ENCODE results near the gene STARD10. TPM values are rescaled to one million over a fixed set of nuclear protein-coding genes. Genes with fewer than 3 reads are reported as not detected.

Gene STARD10
- total and polyA plus RNA-seq, 2 experiments from 2014 or later: 16.6 to 20.5 TPM

- DNase-seq (ENCODE audit: low spot score) (no peak), ATAC-seq (no peak)
- Histone ChIP-seq H3F3A (replicated peaks; ENCODE audit: low read depth) (no peaks in the 10 kb centered on the region), H3K4me3 (no peak overlapping the region), H4K20me1 (replicated peaks; ENCODE audit: insufficient read depth) (no peaks in the 10 kb centered on the region), H3K36me3 (ENCODE audit: insufficient read depth) (no peaks in the 10 kb centered on the region), H3K4me2 (no peak overlapping the region), H3K27me3 (ENCODE audit: insufficient read depth) (no peaks in the 10 kb centered on the region), H2AFZ (no peak overlapping the region), H3K27ac (ENCODE audit: low read depth) (no peak overlapping the region), H3K9me2 (ENCODE audit: insufficient read depth) (no peaks in the 10 kb centered on the region), H3K4me1 (ENCODE audit: insufficient read depth) (no peaks in the 10 kb centered on the region), H3K79me2 (replicated peaks; ENCODE audit: insufficient read depth) (no peaks in the 10 kb centered on the region)
- 0 out of 4 replicates have a peak, but pooled peaks of 1 of the 2 experiments have one; percentile 16 for TF ChIP-seq CTCF (conservative IDR thresholded peaks at IDR 0.05; ENCODE audit: low read depth in 2 of 2)
- TF ChIP-seq EZH2phosphoT487 (IDR thresholded peaks at IDR 0.05; ENCODE audit: unreplicated experiment): no peak
- no peak overlapping the region for H3K4me3 Mint-ChIP-seq
- H3K27me3 Mint-ChIP-seq (ENCODE audit: insufficient read depth, low read depth, poor library complexity): peaks cover 5% of the 10 kb centered on the region
- H3K36me3 Mint-ChIP-seq (ENCODE audit: low read depth): no peaks in the 10 kb centered on the region; the same call in 2 of the 3 replicates
- H3K4me1 Mint-ChIP-seq: peaks cover 10% of the 10 kb centered on the region
- no peak overlapping the region for H3K27ac Mint-ChIP-seq
- H3K9me3 Mint-ChIP-seq: no peaks in the 10 kb centered on the region
Observed at GRCh38 chr11:72774499-72774898, 19.3 kb downstream of the STARD10 start.

GRCh38 chr11:72773696-72774095, 20.2 kb downstream of the STARD10 start:
- no peaks in the 10 kb centered on the region for H3F3A ChIP-seq (replicated peaks; ENCODE audit: low read depth)
- peaks cover 7% of the 10 kb centered on the region for H3K4me1 Mint-ChIP-seq
- H3K36me3 Mint-ChIP-seq (ENCODE audit: low read depth): no peaks in the 10 kb centered on the region
- peaks cover 5% of the 10 kb centered on the region for H3K27me3 Mint-ChIP-seq (ENCODE audit: insufficient read depth, low read depth, poor library complexity)
- no peak overlapping the region for H3K4me2 ChIP-seq
- H4K20me1 ChIP-seq (replicated peaks; ENCODE audit: insufficient read depth): no peaks in the 10 kb centered on the region
- H3K27me3 ChIP-seq (ENCODE audit: insufficient read depth): no peaks in the 10 kb centered on the region
- no peak overlapping the region for H2AFZ ChIP-seq
- ATAC-seq: no peak
- H3K79me2 ChIP-seq (replicated peaks; ENCODE audit: insufficient read depth): no peaks in the 10 kb centered on the region
- no peak overlapping the region for H3K27ac ChIP-seq (ENCODE audit: low read depth)
- no peaks in the 10 kb centered on the region for H3K9me2 ChIP-seq (ENCODE audit: insufficient read depth)
- H3K4me3 Mint-ChIP-seq: no peak overlapping the region
- H3K9me3 Mint-ChIP-seq: no peaks in the 10 kb centered on the region
- DNase-seq (ENCODE audit: low spot score): no peak
- no peaks in the 10 kb centered on the region for H3K36me3 ChIP-seq (ENCODE audit: insufficient read depth)
- H3K4me3 ChIP-seq: no peak overlapping the region
- no peaks in the 10 kb centered on the region; the same call in 1 of the 2 replicates for H3K4me1 ChIP-seq (ENCODE audit: insufficient read depth)
- no peak overlapping the region for H3K27ac Mint-ChIP-seq
- TF ChIP-seq ZNF331 (CRISPR knock-in tag; IDR thresholded peaks at IDR 0.05; ENCODE audit: low read depth) (no peak), JUNB (IDR thresholded peaks at IDR 0.05; ENCODE audit: unreplicated experiment) (no peak), ETS1 (IDR thresholded peaks at IDR 0.05) (no peak), EZH2phosphoT487 (IDR thresholded peaks at IDR 0.05; ENCODE audit: unreplicated experiment) (no peak), REST (IDR thresholded peaks at IDR 0.05; ENCODE audit: unreplicated experiment) (no peak), ZNF114 (CRISPR knock-in tag; IDR thresholded peaks at IDR 0.05) (no peak), EZH2 (IDR thresholded peaks at IDR 0.05; ENCODE audit: low read depth, unreplicated experiment) (no peak), STAT1 (IDR thresholded peaks at IDR 0.05; ENCODE audit: unreplicated experiment) (no peak), POLR2AphosphoS5 (IDR thresholded peaks at IDR 0.05; ENCODE audit: low read depth) (no peak), NANOG (IDR thresholded peaks at IDR 0.05; ENCODE audit: borderline replicate concordance) (no peak), CREB1 (CRISPR knock-in tag; IDR thresholded peaks at IDR 0.05; ENCODE audit: low read depth) (no peak), CTCF (conservative IDR thresholded peaks at IDR 0.05; ENCODE audit: low read depth in 2 of 2) (no peak)

Data from GM23338 (cell line).